ENCODE results near the gene THRAP3.

DNA sequence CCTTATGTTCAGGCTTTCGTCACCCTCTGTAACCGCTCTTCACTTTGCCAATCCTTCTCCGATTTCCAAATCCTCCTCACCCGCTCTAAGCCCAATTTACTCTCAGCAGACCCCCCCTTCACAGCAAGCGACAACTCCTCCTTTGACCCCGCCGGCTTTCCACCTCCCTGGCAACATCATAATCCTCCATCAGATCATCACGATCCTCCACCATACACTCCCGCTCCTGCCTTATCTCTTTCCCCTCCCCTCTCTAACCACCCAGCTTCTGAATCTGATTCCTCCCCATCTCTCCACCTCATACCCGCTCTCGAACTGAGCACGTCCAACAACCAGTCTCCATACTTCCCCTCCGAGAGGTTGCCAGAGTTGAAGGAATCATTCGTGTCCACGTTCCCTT is 106.7 kb downstream of the THRAP3 start:
- TF ChIP-seq EZH2 (IDR thresholded peaks at IDR 0.05; ENCODE audit: insufficient read depth, poor library complexity, severe bottlenecking) (no peak), EZH2phosphoT487 (IDR thresholded peaks at IDR 0.05; ENCODE audit: insufficient read depth, low read depth) (no peak)

Measured in GM23248 (cell line).